Upper lobe of right lung (tissue), 1 donor: ENCODE results near the gene SIL1. TPM values are rescaled to one million over a fixed set of nuclear protein-coding genes. Genes with fewer than 3 reads are reported as not detected.

Experiments used
- ATAC-seq: fragments of 200-7000 bp; cut with Tn5 transposase; one replicate; pipeline ENCODE4 v1.9.1; 2020; ENCODE audit warnings: mild to moderate bottlenecking, moderate library complexity
- DNase-seq: peaks from one replicate; pipeline ENCODE4 v3.0.0-alpha.2; 2020
- H3K27ac ChIP-seq: fragments of 200-600 bp; one replicate; pipeline ENCODE4 v1.8.0; 2022
- H3K27me3 ChIP-seq: fragments of 200-600 bp; one replicate; pipeline ENCODE4 v1.8.0; 2022; ENCODE audit warnings: mild to moderate bottlenecking
- H3K36me3 ChIP-seq: fragments of 200-600 bp; one replicate; pipeline ENCODE4 v1.8.0; 2022
- H3K4me1 ChIP-seq: fragments of 200-600 bp; one replicate; pipeline ENCODE4 v1.8.0; 2022
- H3K4me3 ChIP-seq: fragments of 200-600 bp; one replicate; pipeline ENCODE4 v1.8.0; 2022; ENCODE audit warnings: mild to moderate bottlenecking
- H3K9me3 ChIP-seq: fragments of 200-600 bp; one replicate; pipeline ENCODE4 v1.8.0; 2022
- CTCF ChIP-seq: fragments of 200-600 bp; IDR thresholded peaks from one replicate; pipeline ENCODE4 v1.8.0; 2022; ENCODE audit warnings: antibody characterized with exemption
- intact Hi-C: fragments of 100-400 bp; cut with DNase I; formaldehyde crosslinking; loops from one replicate; pipeline ENCODE4 v1.11.0; 2022
- total RNA-seq: library from RNA; stranded (reverse); fragmentation: NEBNext Ultra II Directional; extraction: Animal tissue kit (Norgen Biotek cat#: 25700); gene quantifications from one replicate; pipeline ENCODE4 v1.2.1, GENCODE V29; 2021
- donor health status: DM: no; HTN: yes; CAD: no; lungs with severe emphysema.

SIL1 gene
- total RNA-seq, 1 donor from 2014 or later: 56.9 TPM

GRCh38 chr5:139052975-139053374 lies 145.2 kb downstream of the SIL1 start:
- no peak overlapping the region for H3K27ac ChIP-seq
- H3K9me3 ChIP-seq: no peaks in the 10 kb centered on the region
- H3K4me3 ChIP-seq: no peak overlapping the region
- DNase-seq (no peak), ATAC-seq (no peak)
- no peaks in the 10 kb centered on the region for H3K36me3 ChIP-seq
- no peaks in the 10 kb centered on the region for H3K4me1 ChIP-seq
- intact Hi-C loops: no loop called here
- TF ChIP-seq CTCF: no peak
- H3K27me3 ChIP-seq: no peaks in the 10 kb centered on the region

- DNase-seq: no peak
Observed at GRCh38 chr5:139051392-139051791, 146.8 kb downstream of the SIL1 start.

GRCh38 chr5:139050432-139050831 lies 147.7 kb downstream of the SIL1 start:
- no peak for TF ChIP-seq CTCF
- Histone ChIP-seq H3K4me1 (no peaks in the 10 kb centered on the region), H3K27ac (no peak overlapping the region), H3K27me3 (no peaks in the 10 kb centered on the region), H3K4me3 (no peak overlapping the region), H3K9me3 (no peaks in the 10 kb centered on the region), H3K36me3 (no peaks in the 10 kb centered on the region)
- DNase-seq (no peak), ATAC-seq (no peak)
- intact Hi-C loops: no loop called here

More at GRCh38 chr5:139051392-139051791, 146.8 kb downstream of the SIL1 start:
- intact Hi-C loops: no loop called here
- Histone ChIP-seq H3K27me3 (no peaks in the 10 kb centered on the region), H3K4me3 (no peak overlapping the region), H3K9me3 (no peaks in the 10 kb centered on the region), H3K4me1 (no peaks in the 10 kb centered on the region), H3K36me3 (no peaks in the 10 kb centered on the region), H3K27ac (no peak overlapping the region)
- no peak for TF ChIP-seq CTCF
- peak; percentile 60 for ATAC-seq

- DNase-seq (no peak), ATAC-seq (no peak)
- Histone ChIP-seq H3K4me1 (no peaks in the 10 kb centered on the region), H3K36me3 (no peaks in the 10 kb centered on the region), H3K9me3 (no peaks in the 10 kb centered on the region), H3K4me3 (no peak overlapping the region), H3K27me3 (no peaks in the 10 kb centered on the region), H3K27ac (no peak overlapping the region)
- no peak for TF ChIP-seq CTCF
- intact Hi-C loops: no loop called here
Observed at GRCh38 chr5:139049780-139050179, 148.4 kb downstream of the SIL1 start.

- Histone ChIP-seq H3K27ac (no peak overlapping the region), H3K4me1 (no peaks in the 10 kb centered on the region), H3K4me3 (no peak overlapping the region), H3K9me3 (no peaks in the 10 kb centered on the region), H3K36me3 (peaks cover 7% of the 10 kb centered on the region), H3K27me3 (no peaks in the 10 kb centered on the region)
- no peak for TF ChIP-seq CTCF
- intact Hi-C loops: no loop called here
- ATAC-seq: no peak
- no peak for DNase-seq
Observed at GRCh38 chr5:139046551-139046950, 151.6 kb downstream of the SIL1 start.
